ENCODE data around the gene ST6GAL1.

ST6GAL1 gene

GRCh38 chr3:187042874-187043458 is 112.6 kb downstream of the ST6GAL1 start:
- no peak for TF ChIP-seq FOXP2 (optimal IDR thresholded peaks at IDR 0.05; ENCODE audit: borderline replicate concordance, extremely low read depth, extremely low read length, insufficient read depth)
- no peak for TF ChIP-seq SIN3A (IDR thresholded peaks at IDR 0.05; ENCODE audit: borderline replicate concordance, insufficient read depth, low read length)
- TF ChIP-seq REST (IDR thresholded peaks at IDR 0.05; ENCODE audit: insufficient read depth in 1 of 2, low read depth in 2 of 2, low read length in 2 of 2): no peak
- TF ChIP-seq POLR2AphosphoS5 (IDR thresholded peaks at IDR 0.05; ENCODE audit: low read depth, low read length): no peak
- no peak for TF ChIP-seq TAF1 (IDR thresholded peaks at IDR 0.05; ENCODE audit: borderline replicate concordance, insufficient read depth, low read length)

DNA sequence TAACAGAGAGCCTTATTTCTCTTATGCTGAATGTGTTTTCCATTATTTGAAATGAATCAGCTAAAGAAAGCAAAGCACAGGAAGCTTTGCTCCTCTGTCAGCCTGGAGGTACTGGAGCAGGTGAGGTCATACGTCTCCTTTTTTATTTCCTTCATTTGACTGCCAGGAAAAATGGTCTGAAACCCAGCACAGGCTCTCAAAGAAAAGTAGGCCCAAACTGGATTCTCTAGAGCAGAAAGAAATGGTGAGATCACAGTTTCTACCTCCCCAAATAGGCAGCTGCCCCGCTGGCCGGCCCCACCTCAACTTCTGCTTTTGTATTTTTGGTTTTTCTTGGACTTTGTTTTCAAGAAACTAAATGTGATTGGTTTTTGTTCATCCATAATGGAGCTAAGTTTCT is 113.9 kb downstream of the ST6GAL1 start:
- no peak for TF ChIP-seq FOXP2 (optimal IDR thresholded peaks at IDR 0.05; ENCODE audit: borderline replicate concordance, extremely low read depth, extremely low read length, insufficient read depth)
- TF ChIP-seq SIN3A (IDR thresholded peaks at IDR 0.05; ENCODE audit: borderline replicate concordance, insufficient read depth, low read length): no peak
- TF ChIP-seq REST (IDR thresholded peaks at IDR 0.05; ENCODE audit: insufficient read depth in 1 of 2, low read depth in 2 of 2, low read length in 2 of 2): no peak
- TF ChIP-seq POLR2AphosphoS5 (IDR thresholded peaks at IDR 0.05; ENCODE audit: low read depth, low read length): no peak
- TF ChIP-seq TAF1 (IDR thresholded peaks at IDR 0.05; ENCODE audit: borderline replicate concordance, insufficient read depth, low read length): no peak

DNA sequence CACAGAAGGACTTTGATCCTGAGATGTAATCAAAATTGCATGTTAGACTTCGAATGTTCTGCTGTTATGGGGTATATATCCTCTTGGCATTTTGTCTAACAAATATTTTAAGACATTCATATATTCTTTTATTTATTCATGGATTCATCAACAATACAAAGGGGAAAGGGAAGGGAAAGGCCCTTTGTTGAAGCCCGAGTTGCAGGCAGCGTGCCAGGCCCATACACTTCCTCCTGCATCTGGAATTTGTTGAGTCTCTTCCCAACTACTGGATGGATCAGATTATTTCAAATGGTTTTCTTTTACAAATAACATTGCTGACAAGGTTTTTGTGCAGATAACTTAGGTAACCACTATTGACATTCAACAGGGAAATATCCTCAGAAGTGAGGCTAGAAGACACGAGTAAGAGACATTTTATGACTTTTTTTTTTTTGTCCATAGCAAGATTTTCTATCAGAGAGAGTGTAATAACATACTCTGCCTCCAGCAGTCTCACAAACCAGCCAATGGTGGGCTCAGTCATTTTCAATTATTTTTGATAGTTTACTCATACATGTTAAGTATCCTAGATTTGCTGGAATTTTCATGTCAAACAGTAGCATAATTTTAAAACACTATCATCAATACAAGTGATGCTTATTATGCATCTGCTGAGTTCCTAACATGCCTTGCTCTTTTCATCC is 114.7 kb downstream of the ST6GAL1 start:
- TF ChIP-seq TAF1 (IDR thresholded peaks at IDR 0.05; ENCODE audit: borderline replicate concordance, insufficient read depth, low read length) (no peak), POLR2AphosphoS5 (IDR thresholded peaks at IDR 0.05; ENCODE audit: low read depth, low read length) (no peak), FOXP2 (optimal IDR thresholded peaks at IDR 0.05; ENCODE audit: borderline replicate concordance, extremely low read depth, extremely low read length, insufficient read depth) (no peak), SIN3A (IDR thresholded peaks at IDR 0.05; ENCODE audit: borderline replicate concordance, insufficient read depth, low read length) (no peak), REST (IDR thresholded peaks at IDR 0.05; ENCODE audit: insufficient read depth in 1 of 2, low read depth in 2 of 2, low read length in 2 of 2) (no peak)

- TF ChIP-seq TAF1 (IDR thresholded peaks at IDR 0.05; ENCODE audit: borderline replicate concordance, insufficient read depth, low read length): no peak
- no peak for TF ChIP-seq POLR2AphosphoS5 (IDR thresholded peaks at IDR 0.05; ENCODE audit: low read depth, low read length)
- no peak for TF ChIP-seq SIN3A (IDR thresholded peaks at IDR 0.05; ENCODE audit: borderline replicate concordance, insufficient read depth, low read length)
- TF ChIP-seq REST (IDR thresholded peaks at IDR 0.05; ENCODE audit: insufficient read depth in 1 of 2, low read depth in 2 of 2, low read length in 2 of 2): no peak
- TF ChIP-seq FOXP2 (optimal IDR thresholded peaks at IDR 0.05; ENCODE audit: borderline replicate concordance, extremely low read depth, extremely low read length, insufficient read depth): no peak
These were observed 115.7 kb downstream of the ST6GAL1 start for GRCh38 chr3:187046033-187046432.

Measured in PFSK-1 (cell line).